Measurements from ENCODE around the gene WNT4.

GRCh38 chr1:22177354-22178003 lies 34.6 kb upstream of the WNT4 start:
- TF ChIP-seq CTCF (IDR thresholded peaks at IDR 0.05; ENCODE audit: low read depth, low read length) = no peak
- no peak for TF ChIP-seq EZH2phosphoT487 (IDR thresholded peaks at IDR 0.05; ENCODE audit: low read depth)
